ENCODE data around the gene TLR6. TPM values are rescaled to one million over a fixed set of nuclear protein-coding genes. Genes with fewer than 3 reads are reported as not detected.
A peak's percentile ranks its signal among the peaks of the same experiment; 100 is the strongest.

The TLR6 gene
- total RNA-seq, 1 donor from 2014 or later: 0.29 TPM

DNA sequence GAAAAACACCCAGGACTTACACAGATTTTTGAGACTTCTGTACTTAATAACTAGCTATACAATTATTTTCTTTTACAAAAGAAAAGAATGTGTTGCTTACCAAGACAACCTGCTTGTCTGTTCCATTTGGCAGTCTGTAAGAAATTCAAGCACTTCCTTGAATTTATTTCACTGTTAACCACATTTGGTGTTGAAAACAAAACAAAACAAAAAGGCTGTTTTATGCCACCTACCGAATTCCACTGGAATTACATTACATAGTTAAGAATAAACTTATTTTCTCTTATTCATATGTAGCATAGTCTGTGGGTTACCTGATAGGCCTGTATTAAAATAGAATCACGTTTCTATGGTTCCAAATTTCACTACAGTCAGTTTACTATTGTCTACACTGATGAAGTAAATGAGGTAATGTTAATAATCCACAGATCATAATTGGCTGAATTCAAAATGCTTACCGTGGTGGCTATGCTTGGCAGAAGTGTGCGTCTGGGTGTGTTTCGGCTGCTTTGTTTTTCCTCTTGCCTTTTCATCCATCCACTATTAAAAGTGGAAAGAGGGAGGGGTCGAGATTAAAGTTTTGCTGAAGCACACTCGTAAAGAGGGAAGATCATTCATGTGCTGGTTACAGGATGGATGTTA lies 51.8 kb downstream of the TLR6 start, which contains the start of gene TLR1:
Gene TLR1, minus strand, starts transcription at position 138 of the 642 bp plus-strand sequence. CDS start 5,960 bp downstream, outside the sequence.
- peak within 1 kb of the TSS; percentile 26 for H3K4me3 ChIP-seq (ENCODE audit: low read depth, low read length)
- peak; percentile 50 for DNase-seq (ENCODE audit: low read depth)
- TF ChIP-seq, protein P1, sequence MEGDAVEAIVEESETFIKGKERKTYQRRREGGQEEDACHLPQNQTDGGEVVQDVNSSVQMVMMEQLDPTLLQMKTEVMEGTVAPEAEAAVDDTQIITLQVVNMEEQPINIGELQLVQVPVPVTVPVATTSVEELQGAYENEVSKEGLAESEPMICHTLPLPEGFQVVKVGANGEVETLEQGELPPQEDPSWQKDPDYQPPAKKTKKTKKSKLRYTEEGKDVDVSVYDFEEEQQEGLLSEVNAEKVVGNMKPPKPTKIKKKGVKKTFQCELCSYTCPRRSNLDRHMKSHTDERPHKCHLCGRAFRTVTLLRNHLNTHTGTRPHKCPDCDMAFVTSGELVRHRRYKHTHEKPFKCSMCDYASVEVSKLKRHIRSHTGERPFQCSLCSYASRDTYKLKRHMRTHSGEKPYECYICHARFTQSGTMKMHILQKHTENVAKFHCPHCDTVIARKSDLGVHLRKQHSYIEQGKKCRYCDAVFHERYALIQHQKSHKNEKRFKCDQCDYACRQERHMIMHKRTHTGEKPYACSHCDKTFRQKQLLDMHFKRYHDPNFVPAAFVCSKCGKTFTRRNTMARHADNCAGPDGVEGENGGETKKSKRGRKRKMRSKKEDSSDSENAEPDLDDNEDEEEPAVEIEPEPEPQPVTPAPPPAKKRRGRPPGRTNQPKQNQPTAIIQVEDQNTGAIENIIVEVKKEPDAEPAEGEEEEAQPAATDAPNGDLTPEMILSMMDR (conservative IDR thresholded peaks at IDR 0.05; ENCODE audit: low read depth, low read length): peak; percentile 46

DNA sequence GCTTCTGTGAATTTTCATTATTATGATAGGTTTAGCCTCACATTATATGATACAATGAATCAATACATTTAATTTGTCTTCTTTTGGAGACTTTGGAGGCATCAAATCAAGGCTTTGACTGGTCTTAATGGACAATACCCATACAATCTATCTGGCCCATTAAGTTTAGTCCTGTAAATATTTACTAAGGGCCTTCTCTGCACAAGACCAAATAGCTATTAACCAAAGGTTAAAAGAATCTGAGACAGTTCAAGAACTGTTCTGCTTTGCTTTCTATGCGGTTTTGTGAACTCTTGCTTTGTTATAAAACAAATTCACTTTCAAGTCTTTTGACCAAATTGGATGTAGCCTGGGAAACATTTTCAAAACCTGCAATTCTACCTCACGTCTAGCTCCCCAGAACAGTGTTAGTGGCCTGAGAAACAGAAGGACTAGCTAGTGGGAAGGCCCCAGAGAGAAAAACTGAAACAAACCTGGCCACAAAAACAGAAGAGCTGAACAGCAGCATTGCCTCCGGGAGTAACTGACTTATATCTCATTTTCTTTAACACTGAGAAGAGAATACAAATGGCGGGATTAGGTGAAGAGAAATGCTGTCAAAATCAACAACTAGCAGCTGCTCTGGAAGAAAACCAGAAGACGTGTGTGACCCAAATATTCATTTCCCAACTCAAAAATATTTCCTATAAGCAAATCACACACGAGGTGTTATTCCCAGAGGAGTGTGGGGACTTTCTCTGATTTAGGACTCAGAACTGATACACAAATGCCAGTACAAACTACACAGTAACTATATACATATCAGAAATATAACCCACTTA lies 52.6 kb downstream of the TLR6 start:
- no peak for DNase-seq (ENCODE audit: low read depth)
- H3K4me3 ChIP-seq (ENCODE audit: low read depth, low read length): peak overlapping the region; percentile 26
- TF ChIP-seq, protein P1 (conservative IDR thresholded peaks at IDR 0.05; ENCODE audit: low read depth, low read length): no peak

DNA sequence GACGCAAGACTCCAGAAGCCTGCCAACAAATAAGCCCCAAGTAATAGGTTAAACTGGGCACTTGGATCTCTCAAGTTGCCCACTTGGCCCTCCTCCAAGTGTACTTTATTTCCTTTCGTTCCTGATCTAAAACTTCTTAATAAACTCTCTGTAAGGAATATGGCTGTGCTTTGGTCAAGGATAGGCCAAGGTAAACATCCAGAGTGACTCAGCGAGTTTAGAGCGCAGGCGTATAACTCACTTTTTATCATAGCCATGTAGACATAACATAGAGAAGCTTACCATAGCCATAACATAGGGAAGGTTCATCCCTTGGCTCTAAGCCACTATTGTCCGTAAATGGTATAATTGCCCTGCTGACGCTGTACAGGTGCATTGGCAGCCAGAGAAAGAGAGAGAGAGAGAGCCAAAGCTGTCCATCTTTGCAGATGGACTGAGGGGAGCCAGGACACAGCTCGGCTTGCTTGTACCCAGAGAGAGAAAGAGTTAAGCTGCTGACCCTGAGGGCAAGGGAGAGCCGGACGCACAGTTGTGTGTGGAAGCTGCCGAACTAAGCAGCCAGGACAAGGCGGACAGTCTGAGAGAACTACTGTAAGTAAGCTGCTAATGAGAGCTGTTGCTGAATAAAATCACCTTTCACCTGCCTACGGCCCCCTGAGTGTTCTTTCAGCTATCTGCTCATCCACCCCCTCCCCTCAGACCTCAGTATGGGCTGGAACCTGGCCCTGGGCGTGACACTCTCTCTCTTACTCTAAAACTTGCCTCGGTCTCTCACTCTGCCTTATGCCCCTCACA lies 53.9 kb downstream of the TLR6 start:
- no peak for DNase-seq (ENCODE audit: low read depth)
- TF ChIP-seq, protein P1 (conservative IDR thresholded peaks at IDR 0.05; ENCODE audit: low read depth, low read length): no peak
- no peak overlapping the region for H3K4me3 ChIP-seq (ENCODE audit: low read depth, low read length)

DNA sequence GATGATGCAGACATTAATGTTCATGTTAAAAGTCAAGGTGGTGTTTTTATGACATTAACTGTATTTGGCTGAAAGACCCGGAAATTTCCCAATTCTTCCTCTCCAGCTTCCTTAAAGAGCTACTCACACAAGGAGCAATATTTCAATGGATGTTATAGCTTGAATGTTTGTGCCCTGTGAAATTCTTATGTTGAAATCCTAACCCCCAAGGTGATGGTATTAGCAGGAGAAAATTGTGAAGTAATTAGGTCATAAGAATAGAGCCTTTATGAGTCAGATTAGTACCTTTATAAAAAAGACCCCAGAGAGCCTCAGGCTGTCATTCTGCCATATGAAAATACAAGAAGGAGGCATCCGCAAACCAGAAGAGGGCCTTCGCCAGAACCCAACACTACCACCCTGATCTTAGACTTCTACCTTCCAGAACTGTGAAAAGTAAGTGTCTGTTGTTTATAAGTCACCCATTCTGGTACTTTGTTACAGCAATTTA lies 55.6 kb downstream of the TLR6 start:
- H3K4me3 ChIP-seq (ENCODE audit: low read depth, low read length): no peak overlapping the region
- TF ChIP-seq, protein P1 (conservative IDR thresholded peaks at IDR 0.05; ENCODE audit: low read depth, low read length): no peak
- DNase-seq (ENCODE audit: low read depth): no peak

DNA sequence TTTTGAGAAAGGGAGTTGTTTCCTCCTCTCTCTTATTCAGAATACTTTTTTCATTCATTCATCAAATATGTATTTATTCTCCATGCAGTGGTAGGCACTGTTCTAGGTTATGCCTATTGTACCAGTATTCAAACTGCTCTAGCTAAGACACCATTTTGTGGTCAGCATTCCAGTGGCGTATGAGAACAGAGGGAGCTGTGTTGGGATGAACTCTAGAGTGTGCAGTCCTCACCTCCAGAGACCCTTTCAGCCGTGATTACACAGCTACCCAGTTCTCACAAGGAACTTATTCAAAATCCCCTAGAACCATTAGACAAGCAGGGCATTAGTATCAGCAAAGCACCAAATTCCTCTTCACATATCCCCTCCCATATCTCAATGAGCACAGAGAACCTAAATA lies 56.3 kb downstream of the TLR6 start:
- TF ChIP-seq, protein P1 (conservative IDR thresholded peaks at IDR 0.05; ENCODE audit: low read depth, low read length): no peak
- H3K4me3 ChIP-seq (ENCODE audit: low read depth, low read length): no peak overlapping the region
- DNase-seq (ENCODE audit: low read depth): no peak

DNA sequence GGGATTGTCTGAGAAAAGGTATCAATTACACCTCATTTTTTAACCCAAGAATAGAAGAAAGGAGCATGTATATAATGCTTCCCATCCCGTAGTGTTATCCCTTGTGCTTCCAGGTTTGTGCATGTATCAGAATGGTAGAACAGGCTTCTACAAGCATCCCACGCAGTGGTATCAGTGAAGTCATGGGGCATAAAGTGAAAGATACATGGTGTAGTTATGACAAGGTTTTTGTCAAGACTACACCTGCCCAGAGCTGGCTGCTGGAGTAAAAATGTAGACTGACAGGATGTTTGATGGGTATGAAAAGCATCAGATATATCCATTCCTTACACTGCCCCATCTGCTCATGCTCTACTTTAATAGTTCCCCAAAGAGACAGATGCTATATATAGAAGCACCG lies 61.5 kb downstream of the TLR6 start:
- no peak overlapping the region for H3K4me3 ChIP-seq (ENCODE audit: low read depth, low read length)
- TF ChIP-seq, protein P1 (conservative IDR thresholded peaks at IDR 0.05; ENCODE audit: low read depth, low read length): no peak
- no peak for DNase-seq (ENCODE audit: low read depth)
